ENCODE data around the gene CRIP2. TPM values are rescaled to one million over a fixed set of nuclear protein-coding genes. Genes with fewer than 3 reads are reported as not detected.

Gene CRIP2
- total RNA-seq, 3 donors from 2014 or later (not counting 1 experiment from before 2014, with no cell fraction given): 1.7 to 4.6 (median 2.0) TPM

DNA sequence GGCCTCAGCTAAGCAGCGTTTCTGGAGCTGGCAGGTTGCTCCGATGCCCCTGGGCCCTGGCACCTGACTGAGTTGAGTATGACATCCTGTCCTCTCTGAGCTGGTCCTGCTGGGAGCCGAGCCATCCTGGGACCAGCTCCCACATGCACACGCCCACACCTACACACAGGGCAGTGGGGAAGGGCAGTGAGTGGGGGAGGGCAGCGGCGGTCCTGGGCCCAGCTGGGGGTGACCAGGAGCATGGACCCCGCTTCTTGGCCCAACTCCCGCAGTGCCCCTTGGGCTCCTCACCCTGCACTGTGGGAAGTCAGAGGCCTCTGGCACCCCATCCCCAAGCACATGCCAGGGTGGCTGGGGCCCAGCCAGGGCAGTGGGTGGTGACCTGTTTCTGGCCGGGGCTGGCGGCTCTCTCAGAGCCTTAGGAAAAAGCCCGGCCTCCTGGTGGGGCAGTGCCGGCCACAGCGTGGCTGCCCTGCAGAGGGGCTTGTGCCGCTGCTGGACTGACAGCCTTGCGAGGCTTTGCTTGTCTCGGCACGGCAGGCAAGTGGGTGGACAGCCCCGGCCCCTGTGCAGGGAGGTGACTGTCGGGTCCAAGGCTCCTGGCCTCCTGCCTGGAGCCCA is 5.9 kb upstream of the CRIP2 start:
- Mint-ChIP-seq H3K4me1 (peaks cover 0 to 5% of the 10 kb centered on the region in 2 donors), H3K27me3 (ENCODE audit: low read depth in 2 of 2) (peaks cover 0 to 3% of the 10 kb centered on the region in 2 donors), H3K4me3 (no peak overlapping the region), H3K9me3 (no peaks in the 10 kb centered on the region), H3K27ac (no peak overlapping the region), H3K36me3 (no peaks in the 10 kb centered on the region)
- DNase-seq: no peak
- peaks cover 2% of the 10 kb centered on the region for H3K27me3 ChIP-seq (ENCODE audit: control insufficient read depth, insufficient read depth, low read length)
- no peaks in the 10 kb centered on the region for H3K9me3 ChIP-seq (ENCODE audit: control insufficient read depth, insufficient read depth, low read length)
- H3K36me3 ChIP-seq (ENCODE audit: control insufficient read depth, insufficient read depth, low read length): peaks cover 15% of the 10 kb centered on the region
- intact Hi-C loops (cut with micrococcal nuclease): no loop called here
- H3K4me1 ChIP-seq (ENCODE audit: control insufficient read depth, insufficient read depth, low read length): peaks cover 6% of the 10 kb centered on the region
- no peak overlapping the region for H3K4me3 ChIP-seq (ENCODE audit: low read length)
- no peak for ATAC-seq
- 96% methylated on average over 19 of the region's 19 CpGs for WGBS (ENCODE audit: insufficient coverage)
- TF ChIP-seq CTCF (IDR thresholded peaks at IDR 0.05): no peak
- no peak overlapping the region for H3K27ac ChIP-seq (ENCODE audit: low read length)

DNA sequence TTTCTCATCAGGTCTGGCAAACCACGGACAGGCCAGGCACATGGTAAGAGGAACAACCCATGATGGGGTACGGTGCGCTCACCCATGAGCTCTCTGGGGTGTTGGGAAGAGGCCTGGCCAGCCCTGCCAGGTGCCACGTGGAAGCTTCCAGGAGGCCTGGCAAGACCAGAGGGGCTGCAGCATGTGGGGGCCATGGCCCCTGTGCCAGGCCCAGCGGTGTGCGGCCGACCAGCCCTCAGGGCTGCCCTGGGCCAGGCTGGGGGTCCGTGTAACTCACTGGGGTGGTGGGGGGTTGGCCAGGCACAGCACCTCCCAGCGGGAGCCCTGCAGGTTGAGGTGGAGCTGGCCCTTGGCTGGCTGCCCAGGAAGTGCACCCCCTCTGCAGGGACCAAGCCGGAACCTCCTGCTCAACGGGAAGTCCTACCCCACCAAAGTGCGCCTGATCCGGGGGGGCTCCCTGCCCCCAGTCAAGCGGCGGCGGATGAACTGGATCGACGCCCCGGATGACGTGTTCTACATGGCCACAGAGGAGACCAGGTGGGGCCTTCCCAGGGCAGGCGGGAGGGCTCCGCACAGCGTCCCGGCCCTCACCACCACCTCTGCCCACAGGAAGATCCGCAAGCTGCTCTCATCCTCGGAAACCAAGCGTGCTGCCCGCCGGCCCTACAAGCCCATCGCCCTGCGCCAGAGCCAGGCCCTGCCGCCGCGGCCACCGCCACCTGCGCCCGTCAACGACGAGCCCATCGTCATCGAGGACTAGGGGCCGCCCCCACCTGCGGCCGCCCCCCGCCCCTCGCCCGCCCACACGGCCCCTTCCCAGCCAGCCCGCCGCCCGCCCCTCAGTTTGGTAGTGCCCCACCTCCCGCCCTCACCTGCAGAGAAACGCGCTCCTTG is 4.9 kb upstream of the CRIP2 start:
- H3K36me3 ChIP-seq (ENCODE audit: control insufficient read depth, insufficient read depth, low read length): peaks cover 11% of the 10 kb centered on the region
- Mint-ChIP-seq H3K9me3 (no peaks in the 10 kb centered on the region), H3K4me1 (peaks cover 0 to 8% of the 10 kb centered on the region in 2 donors), H3K27me3 (ENCODE audit: low read depth in 2 of 2) (peaks cover 0 to 6% of the 10 kb centered on the region in 2 donors), H3K4me3 (no peak overlapping the region), H3K36me3 (no peaks in the 10 kb centered on the region), H3K27ac (no peak overlapping the region)
- H3K9me3 ChIP-seq (ENCODE audit: control insufficient read depth, insufficient read depth, low read length): no peaks in the 10 kb centered on the region
- H3K27ac ChIP-seq (ENCODE audit: low read length): no peak overlapping the region
- DNase-seq (no peak), ATAC-seq (no peak)
- peaks cover 4% of the 10 kb centered on the region for H3K27me3 ChIP-seq (ENCODE audit: control insufficient read depth, insufficient read depth, low read length)
- intact Hi-C loops (cut with micrococcal nuclease): no loop called here
- H3K4me1 ChIP-seq (ENCODE audit: control insufficient read depth, insufficient read depth, low read length): peaks cover 9% of the 10 kb centered on the region
- no peak overlapping the region for H3K4me3 ChIP-seq (ENCODE audit: low read length)
- no peak for TF ChIP-seq CTCF (IDR thresholded peaks at IDR 0.05)
- WGBS (ENCODE audit: insufficient coverage): 86% methylated on average over 54 of the region's 54 CpGs

DNA sequence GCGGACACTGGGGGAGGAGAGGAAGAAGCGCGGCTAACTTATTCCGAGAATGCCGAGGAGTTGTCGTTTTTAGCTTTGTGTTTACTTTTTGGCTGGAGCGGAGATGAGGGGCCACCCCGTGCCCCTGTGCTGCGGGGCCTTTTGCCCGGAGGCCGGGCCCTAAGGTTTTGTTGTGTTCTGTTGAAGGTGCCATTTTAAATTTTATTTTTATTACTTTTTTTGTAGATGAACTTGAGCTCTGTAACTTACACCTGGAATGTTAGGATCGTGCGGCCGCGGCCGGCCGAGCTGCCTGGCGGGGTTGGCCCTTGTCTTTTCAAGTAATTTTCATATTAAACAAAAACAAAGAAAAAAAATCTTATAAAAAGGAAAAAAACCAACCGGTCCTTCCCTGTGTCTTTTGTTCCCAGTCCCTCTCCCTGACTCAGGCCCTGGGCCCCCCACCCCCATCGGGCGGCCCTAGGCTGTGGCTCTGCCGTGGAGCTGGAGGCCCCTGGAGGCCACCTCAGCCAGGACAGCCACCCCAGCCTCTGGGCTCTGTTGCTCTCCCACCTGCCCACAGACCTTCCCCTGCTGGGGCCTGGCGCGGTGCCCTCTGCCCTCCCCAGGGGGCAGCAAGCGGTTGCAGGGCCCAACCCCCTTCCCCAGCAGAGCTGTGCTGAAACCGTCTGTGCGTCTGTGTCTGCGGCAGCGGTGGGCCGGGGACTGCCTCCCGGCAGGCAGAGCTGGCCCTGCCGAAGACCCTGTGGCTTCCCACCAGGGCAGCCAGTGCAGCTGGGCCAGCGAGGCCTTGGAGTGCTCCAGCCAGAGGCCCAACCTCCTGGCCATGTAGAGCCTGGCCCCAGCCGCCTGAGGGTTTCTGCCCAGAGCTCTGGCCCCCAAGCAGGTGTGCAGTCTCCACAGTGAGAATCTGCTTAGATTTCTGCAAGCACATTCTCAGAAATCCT is 4.0 kb upstream of the CRIP2 start:
- H3K4me1 Mint-ChIP-seq: peaks cover 0 to 8% of the 10 kb centered on the region in 2 donors
- H3K4me3 ChIP-seq (ENCODE audit: low read length): no peak overlapping the region
- H3K36me3 ChIP-seq (ENCODE audit: control insufficient read depth, insufficient read depth, low read length): peaks cover 3% of the 10 kb centered on the region
- peaks cover 0 to 6% of the 10 kb centered on the region in 2 donors for H3K27me3 Mint-ChIP-seq (ENCODE audit: low read depth in 2 of 2)
- no peaks in the 10 kb centered on the region for H3K36me3 Mint-ChIP-seq
- ATAC-seq (no peak), DNase-seq (no peak)
- peaks cover 17% of the 10 kb centered on the region for H3K4me1 ChIP-seq (ENCODE audit: control insufficient read depth, insufficient read depth, low read length)
- no peak overlapping the region for H3K27ac Mint-ChIP-seq
- no peaks in the 10 kb centered on the region for H3K9me3 ChIP-seq (ENCODE audit: control insufficient read depth, insufficient read depth, low read length)
- no peaks in the 10 kb centered on the region for H3K9me3 Mint-ChIP-seq
- H3K27me3 ChIP-seq (ENCODE audit: control insufficient read depth, insufficient read depth, low read length): peaks cover 9% of the 10 kb centered on the region
- WGBS (ENCODE audit: insufficient coverage): 79% methylated on average over 32 of the region's 34 CpGs
- intact Hi-C loops (cut with micrococcal nuclease): no loop called here
- H3K4me3 Mint-ChIP-seq: no peak overlapping the region
- TF ChIP-seq CTCF (IDR thresholded peaks at IDR 0.05): no peak
- H3K27ac ChIP-seq (ENCODE audit: low read length): no peak overlapping the region

Measured in natural killer cell (primary cell).